ENCODE results near the gene RPUSD1.

RPUSD1 gene

DNA sequence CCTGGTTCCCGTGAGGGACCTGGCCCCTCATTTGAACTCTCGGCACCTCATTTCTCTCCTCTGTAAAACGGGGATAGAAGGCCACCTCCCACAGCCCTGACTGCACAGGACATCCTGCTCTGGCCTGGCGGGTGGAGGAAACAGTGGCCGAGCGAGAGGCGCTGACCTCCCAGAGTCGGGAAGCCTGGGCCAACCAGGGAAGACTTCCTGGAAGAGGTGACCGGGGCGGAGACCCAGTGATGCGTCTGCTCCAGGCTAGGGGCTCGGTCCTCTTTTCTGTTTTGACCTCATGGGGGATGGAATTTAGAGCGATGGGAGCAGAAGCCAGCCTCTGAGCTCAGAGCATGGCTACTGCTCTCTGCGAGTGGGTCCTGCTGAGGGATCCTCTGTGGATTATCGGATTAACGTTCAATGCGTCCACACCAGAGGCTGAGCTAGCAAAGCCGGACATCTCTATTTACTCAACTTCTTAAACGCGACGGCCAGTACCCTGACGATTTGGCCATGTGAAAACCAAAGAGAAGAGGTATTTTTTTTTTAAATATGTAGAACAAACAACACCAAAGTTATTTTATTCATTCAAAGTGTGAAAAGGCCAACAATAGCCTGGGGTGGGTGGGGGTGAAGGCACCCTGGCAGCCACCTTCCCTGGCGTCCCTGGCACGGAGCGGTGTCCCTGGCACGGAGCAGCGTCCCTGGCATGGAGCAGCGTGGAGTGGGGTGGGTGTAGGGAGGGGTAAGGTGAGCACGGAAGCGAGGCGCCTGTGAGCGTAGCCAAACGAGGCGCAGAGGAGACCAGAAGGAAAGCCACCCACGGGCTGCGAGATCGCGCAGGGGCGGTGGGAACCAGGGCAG is 36.8 kb downstream of the RPUSD1 start:
- no peaks in the 10 kb centered on the region for H3K36me3 ChIP-seq (ENCODE audit: control insufficient read depth, insufficient read depth, low read length)
- DNase-seq (ENCODE audit: extremely low read depth, insufficient read length): no peak
- H3K4me3 ChIP-seq (replicated peaks; ENCODE audit: low read depth, low read length): no peak overlapping the region

GRCh38 chr16:750485-750884 is 37.7 kb downstream of the RPUSD1 start:
- no peaks in the 10 kb centered on the region; the same call in 1 of the 2 replicates for H3K27me3 ChIP-seq (replicated peaks; ENCODE audit: control insufficient read depth, insufficient read depth, low read length)
- TF ChIP-seq, protein P1, sequence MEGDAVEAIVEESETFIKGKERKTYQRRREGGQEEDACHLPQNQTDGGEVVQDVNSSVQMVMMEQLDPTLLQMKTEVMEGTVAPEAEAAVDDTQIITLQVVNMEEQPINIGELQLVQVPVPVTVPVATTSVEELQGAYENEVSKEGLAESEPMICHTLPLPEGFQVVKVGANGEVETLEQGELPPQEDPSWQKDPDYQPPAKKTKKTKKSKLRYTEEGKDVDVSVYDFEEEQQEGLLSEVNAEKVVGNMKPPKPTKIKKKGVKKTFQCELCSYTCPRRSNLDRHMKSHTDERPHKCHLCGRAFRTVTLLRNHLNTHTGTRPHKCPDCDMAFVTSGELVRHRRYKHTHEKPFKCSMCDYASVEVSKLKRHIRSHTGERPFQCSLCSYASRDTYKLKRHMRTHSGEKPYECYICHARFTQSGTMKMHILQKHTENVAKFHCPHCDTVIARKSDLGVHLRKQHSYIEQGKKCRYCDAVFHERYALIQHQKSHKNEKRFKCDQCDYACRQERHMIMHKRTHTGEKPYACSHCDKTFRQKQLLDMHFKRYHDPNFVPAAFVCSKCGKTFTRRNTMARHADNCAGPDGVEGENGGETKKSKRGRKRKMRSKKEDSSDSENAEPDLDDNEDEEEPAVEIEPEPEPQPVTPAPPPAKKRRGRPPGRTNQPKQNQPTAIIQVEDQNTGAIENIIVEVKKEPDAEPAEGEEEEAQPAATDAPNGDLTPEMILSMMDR (IDR thresholded peaks at IDR 0.05; ENCODE audit: insufficient read depth, low read length, poor library complexity, severe bottlenecking): no peak
- DNase-seq (ENCODE audit: extremely low read depth, insufficient read length): no peak
- no peaks in the 10 kb centered on the region for H3K36me3 ChIP-seq (ENCODE audit: control insufficient read depth, insufficient read depth, low read length)
- H3K4me3 ChIP-seq (replicated peaks; ENCODE audit: low read depth, low read length): no peak overlapping the region

More for the DNA sequence above, 36.8 kb downstream of the RPUSD1 start:
- H3K27me3 ChIP-seq (replicated peaks; ENCODE audit: control insufficient read depth, insufficient read depth, low read length): no peaks in the 10 kb centered on the region; the same call in 1 of the 2 replicates
- TF ChIP-seq, protein P1 (IDR thresholded peaks at IDR 0.05; ENCODE audit: insufficient read depth, low read length, poor library complexity, severe bottlenecking): no peak

- no peak for DNase-seq (ENCODE audit: extremely low read depth, insufficient read length)
- Histone ChIP-seq H3K36me3 (ENCODE audit: control insufficient read depth, insufficient read depth, low read length) (no peaks in the 10 kb centered on the region), H3K4me3 (replicated peaks; ENCODE audit: low read depth, low read length) (no peak overlapping the region), H3K27me3 (replicated peaks; ENCODE audit: control insufficient read depth, insufficient read depth, low read length) (no peaks in the 10 kb centered on the region; the same call in 1 of the 2 replicates)
- TF ChIP-seq, protein P1 (IDR thresholded peaks at IDR 0.05; ENCODE audit: insufficient read depth, low read length, poor library complexity, severe bottlenecking): no peak
These were observed 39.2 kb downstream of the RPUSD1 start for GRCh38 chr16:749010-749409.

DNA sequence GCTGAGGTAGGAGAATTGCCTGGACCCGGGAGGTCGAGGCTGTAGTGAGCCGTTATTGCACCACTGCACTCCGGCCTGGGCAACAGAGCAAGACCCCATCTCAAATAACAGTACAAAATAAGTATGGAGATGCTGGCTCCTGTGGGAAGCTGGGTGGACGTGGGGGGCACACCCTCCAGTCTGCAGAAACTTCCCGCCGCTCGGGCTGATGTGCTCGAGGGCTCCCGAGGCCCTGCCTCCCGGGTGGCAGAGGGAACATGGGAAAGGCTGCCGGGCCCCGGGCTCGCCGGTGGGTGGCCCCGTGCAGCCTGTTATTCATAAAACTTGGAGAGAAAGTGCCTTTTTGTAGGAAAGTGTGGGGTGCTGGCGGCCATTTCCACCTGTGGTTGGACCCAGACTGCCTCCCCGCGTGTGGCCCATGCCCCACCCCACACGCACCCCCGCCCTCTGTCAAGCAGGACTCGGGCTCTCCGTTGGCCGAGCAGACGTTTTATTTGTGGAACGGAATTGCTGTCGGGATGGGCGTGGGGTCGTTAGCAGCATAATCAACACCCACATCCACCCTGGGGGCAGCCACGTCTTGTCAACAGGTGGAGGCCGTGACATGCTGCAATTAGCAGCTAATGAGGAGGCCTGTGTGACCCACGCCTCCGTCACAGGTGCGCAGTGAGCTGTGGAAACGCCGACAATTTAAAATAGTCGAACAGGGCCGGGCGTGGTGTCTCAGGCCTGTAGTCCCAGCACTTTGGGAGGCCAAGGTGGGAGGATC is 40.0 kb downstream of the RPUSD1 start:
- no peaks in the 10 kb centered on the region for H3K36me3 ChIP-seq (ENCODE audit: control insufficient read depth, insufficient read depth, low read length)
- no peak for DNase-seq (ENCODE audit: extremely low read depth, insufficient read length)
- TF ChIP-seq, protein P1 (IDR thresholded peaks at IDR 0.05; ENCODE audit: insufficient read depth, low read length, poor library complexity, severe bottlenecking): no peak
- H3K27me3 ChIP-seq (replicated peaks; ENCODE audit: control insufficient read depth, insufficient read depth, low read length): no peaks in the 10 kb centered on the region; the same call in 1 of the 2 replicates
- no peak overlapping the region for H3K4me3 ChIP-seq (replicated peaks; ENCODE audit: low read depth, low read length)

GRCh38 chr16:746637-747036 is 41.5 kb downstream of the RPUSD1 start:
- H3K4me3 ChIP-seq (replicated peaks; ENCODE audit: low read depth, low read length): no peak overlapping the region
- H3K27me3 ChIP-seq (replicated peaks; ENCODE audit: control insufficient read depth, insufficient read depth, low read length): no peaks in the 10 kb centered on the region
- no peak for DNase-seq (ENCODE audit: extremely low read depth, insufficient read length)
- TF ChIP-seq, protein P1 (IDR thresholded peaks at IDR 0.05; ENCODE audit: insufficient read depth, low read length, poor library complexity, severe bottlenecking): no peak
- H3K36me3 ChIP-seq (ENCODE audit: control insufficient read depth, insufficient read depth, low read length): no peaks in the 10 kb centered on the region

Measured in GM06990 (cell line).